ENCODE data around the gene TMEM229B.

The TMEM229B gene

DNA sequence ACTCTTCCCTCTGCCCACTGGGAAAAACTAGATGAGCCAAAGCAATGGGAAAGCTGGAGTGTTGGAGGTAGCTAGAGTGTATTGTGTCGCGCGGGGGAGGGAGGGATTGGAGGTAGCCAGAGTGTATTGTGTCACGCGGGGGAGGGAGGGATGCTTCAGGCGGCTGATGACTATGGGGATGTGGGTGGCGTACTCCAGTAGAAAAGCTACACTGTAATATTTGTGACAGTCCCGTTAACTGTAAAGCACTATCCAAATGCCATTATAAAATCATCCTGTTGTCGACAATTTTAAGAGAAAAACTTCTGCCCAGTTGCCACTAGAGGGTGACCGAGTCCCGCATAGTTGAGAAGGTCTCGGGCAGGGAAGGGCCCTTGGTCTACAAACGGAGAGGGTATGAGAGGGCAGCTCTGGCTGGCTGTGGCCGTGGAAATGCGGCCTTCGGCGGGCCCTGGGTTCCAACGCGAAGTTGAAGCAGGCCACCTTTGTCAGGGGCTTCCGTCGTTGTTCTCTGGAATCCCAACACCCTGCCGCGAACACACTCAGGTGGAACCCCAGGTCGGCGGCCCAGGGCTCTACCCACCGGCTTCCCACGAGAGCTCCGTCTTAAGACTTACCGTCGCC lies 61.4 kb downstream of the TMEM229B start:
- H3K4me3 ChIP-seq (ENCODE audit: low read depth, low read length) = no peak overlapping the region
- TF ChIP-seq, protein P1, sequence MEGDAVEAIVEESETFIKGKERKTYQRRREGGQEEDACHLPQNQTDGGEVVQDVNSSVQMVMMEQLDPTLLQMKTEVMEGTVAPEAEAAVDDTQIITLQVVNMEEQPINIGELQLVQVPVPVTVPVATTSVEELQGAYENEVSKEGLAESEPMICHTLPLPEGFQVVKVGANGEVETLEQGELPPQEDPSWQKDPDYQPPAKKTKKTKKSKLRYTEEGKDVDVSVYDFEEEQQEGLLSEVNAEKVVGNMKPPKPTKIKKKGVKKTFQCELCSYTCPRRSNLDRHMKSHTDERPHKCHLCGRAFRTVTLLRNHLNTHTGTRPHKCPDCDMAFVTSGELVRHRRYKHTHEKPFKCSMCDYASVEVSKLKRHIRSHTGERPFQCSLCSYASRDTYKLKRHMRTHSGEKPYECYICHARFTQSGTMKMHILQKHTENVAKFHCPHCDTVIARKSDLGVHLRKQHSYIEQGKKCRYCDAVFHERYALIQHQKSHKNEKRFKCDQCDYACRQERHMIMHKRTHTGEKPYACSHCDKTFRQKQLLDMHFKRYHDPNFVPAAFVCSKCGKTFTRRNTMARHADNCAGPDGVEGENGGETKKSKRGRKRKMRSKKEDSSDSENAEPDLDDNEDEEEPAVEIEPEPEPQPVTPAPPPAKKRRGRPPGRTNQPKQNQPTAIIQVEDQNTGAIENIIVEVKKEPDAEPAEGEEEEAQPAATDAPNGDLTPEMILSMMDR (conservative IDR thresholded peaks at IDR 0.05; ENCODE audit: low read depth, low read length) = peak; percentile 89
- DNase-seq (ENCODE audit: low read depth) = peak; percentile 89

DNA sequence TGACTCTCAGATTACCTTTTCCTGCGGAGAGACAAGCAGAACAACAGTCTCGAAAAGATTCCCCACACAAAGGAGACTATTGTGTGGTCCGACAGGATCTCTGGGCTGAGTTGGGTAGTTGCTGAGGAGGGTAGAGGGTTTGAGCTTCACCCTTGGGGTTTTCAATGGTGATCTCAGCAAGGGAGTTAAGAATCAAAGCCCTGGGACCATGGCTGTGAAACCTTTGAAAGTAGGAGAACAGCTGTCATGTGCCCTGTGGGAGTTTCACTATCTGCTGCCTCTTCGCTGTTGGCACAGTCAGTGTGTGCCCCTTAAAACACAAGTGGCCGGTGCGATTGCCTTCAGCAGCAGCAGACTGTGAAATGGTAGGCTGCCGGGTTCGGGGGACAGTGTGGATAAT lies 62.4 kb downstream of the TMEM229B start:
- TF ChIP-seq, protein P1 (conservative IDR thresholded peaks at IDR 0.05; ENCODE audit: low read depth, low read length) = no peak
- no peak overlapping the region for H3K4me3 ChIP-seq (ENCODE audit: low read depth, low read length)
- no peak for DNase-seq (ENCODE audit: low read depth)

DNA sequence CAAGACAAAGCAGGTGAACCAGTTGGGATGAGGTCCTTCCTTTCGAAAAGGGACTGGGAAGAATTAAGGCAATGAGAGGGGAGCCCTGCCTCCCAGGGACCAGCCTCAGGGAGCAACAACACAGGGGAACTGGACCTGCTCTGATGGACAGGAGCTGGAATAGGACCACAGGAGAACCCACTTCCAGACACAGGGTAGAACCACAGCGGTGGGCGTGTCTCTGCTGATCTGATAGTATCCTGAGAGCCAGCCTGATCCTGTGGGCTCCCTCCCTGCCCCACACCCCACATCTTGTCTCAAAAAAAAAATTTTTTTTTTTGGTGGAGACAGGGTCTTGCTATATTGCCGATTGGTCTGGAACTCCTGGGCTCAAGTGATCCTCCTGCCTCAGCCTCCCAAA lies 62.9 kb downstream of the TMEM229B start:
- DNase-seq (ENCODE audit: low read depth) = no peak
- TF ChIP-seq, protein P1 (conservative IDR thresholded peaks at IDR 0.05; ENCODE audit: low read depth, low read length) = no peak
- H3K4me3 ChIP-seq (ENCODE audit: low read depth, low read length) = no peak overlapping the region

DNA sequence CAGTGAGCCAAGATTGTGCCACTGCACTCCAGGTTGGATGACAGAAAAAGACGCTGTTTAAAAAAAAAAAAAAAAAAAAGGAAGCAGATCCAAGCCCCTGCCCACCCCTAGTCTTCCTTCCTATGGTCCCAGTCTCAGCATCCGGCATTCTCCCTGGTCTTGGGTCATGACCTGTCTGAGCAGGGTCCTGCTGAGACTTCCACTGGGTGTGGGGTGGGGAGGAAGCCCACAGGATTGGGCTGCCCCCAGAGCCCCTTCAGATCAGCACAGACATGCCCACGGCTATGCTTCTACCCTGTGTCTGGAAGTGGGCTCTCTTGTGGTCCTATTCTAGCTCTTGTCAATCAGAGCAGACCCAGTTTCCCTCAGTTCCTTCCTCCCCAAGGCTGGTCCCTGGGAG lies 64.0 kb downstream of the TMEM229B start:
- H3K4me3 ChIP-seq (ENCODE audit: low read depth, low read length) = no peak overlapping the region
- DNase-seq (ENCODE audit: low read depth) = no peak
- TF ChIP-seq, protein P1 (conservative IDR thresholded peaks at IDR 0.05; ENCODE audit: low read depth, low read length) = no peak

DNA sequence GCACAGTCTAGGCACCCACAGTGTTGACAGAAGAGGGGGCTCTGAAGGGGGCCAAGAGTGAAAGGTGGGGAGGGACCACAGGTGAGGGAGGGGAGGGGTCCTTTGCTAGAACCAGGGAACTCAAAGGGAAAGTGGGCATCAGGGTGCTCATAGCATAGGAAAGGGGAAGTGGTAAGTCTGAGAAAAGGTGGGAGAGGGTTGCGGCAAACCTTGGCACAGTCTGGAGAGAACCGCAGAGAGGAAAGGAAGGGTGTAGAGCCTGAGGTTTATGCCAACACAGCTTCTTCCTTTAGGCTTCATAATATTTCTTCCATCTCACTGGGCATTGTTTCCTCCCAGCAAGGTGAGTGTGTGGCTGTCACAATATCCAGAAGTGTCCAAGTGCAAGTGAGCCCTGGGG lies 65.1 kb downstream of the TMEM229B start:
- H3K4me3 ChIP-seq (ENCODE audit: low read depth, low read length) = no peak overlapping the region
- TF ChIP-seq, protein P1 (conservative IDR thresholded peaks at IDR 0.05; ENCODE audit: low read depth, low read length) = no peak
- no peak for DNase-seq (ENCODE audit: low read depth)

DNA sequence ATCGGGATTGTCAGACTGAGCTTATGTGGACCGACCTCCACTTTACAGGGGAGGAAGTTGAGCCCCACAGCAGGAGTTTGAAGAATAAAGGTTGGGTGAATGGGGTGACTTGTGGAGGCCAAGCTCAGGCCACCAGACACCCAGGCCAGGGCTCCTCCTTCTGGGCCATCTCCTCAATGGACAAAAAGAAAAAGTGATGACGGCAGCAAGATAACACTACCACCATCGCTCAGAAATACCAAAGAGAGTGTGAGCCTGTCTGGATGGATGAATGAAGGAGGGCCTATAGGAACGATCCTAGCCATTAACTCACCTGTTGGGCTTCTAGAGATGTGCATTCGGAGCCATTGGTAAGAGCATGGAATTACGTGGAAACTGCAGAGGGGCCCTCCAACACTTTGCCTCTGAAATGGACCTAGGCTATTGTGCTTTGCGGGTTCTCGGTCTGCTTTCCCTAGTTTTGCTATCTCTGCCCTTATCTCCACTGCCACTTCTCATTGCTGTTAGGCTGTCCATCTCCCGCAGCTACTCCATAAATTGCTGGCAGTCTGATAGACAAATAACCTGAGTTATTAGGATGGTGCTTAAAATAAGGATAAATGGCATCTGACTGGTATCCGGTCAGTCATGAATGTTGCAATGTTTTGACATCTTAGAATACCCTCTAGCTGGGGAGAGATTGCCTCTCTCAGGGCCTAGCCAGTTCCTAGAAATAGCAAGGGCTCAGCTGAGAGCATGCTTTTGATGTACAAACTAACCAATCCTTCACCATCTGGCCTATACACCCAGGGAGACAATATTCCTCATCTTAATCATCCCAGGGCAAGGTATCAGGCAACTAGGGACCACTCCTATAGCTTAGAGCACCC lies 66.9 kb downstream of the TMEM229B start:
- no peak overlapping the region for H3K4me3 ChIP-seq (ENCODE audit: low read depth, low read length)
- TF ChIP-seq, protein P1 (conservative IDR thresholded peaks at IDR 0.05; ENCODE audit: low read depth, low read length) = no peak
- no peak for DNase-seq (ENCODE audit: low read depth)

Measured in choroid plexus epithelial cell (primary cell).